A549 treated with AZD9567 at 1 μM for 4 hours (cell line): ENCODE results near the gene TMEM86B. TPM values are rescaled to one million over a fixed set of nuclear protein-coding genes. Genes with fewer than 3 reads are reported as not detected.

Source experiments
- total RNA-seq: library from RNA; stranded (reverse); fragments of 200-300 nt; extraction: Qiagen RNA extraction; gene quantifications from 5 replicates; pipeline ENCODE4 v1.2.3, GENCODE V29; 2022; ENCODE audit not compliant: insufficient read depth

The TMEM86B gene, protein sequence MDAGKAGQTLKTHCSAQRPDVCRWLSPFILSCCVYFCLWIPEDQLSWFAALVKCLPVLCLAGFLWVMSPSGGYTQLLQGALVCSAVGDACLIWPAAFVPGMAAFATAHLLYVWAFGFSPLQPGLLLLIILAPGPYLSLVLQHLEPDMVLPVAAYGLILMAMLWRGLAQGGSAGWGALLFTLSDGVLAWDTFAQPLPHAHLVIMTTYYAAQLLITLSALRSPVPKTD
- total RNA-seq, result 5.1 to 6.4 TPM (median 5.7 TPM) in 5 replicates

GRCh38 chr19:55228403-55229031, at the start of gene TMEM86B:
TMEM86B (minus strand) TSS chr19:55228763; CDS start chr19:55228741, 22 bp downstream.

DNA sequence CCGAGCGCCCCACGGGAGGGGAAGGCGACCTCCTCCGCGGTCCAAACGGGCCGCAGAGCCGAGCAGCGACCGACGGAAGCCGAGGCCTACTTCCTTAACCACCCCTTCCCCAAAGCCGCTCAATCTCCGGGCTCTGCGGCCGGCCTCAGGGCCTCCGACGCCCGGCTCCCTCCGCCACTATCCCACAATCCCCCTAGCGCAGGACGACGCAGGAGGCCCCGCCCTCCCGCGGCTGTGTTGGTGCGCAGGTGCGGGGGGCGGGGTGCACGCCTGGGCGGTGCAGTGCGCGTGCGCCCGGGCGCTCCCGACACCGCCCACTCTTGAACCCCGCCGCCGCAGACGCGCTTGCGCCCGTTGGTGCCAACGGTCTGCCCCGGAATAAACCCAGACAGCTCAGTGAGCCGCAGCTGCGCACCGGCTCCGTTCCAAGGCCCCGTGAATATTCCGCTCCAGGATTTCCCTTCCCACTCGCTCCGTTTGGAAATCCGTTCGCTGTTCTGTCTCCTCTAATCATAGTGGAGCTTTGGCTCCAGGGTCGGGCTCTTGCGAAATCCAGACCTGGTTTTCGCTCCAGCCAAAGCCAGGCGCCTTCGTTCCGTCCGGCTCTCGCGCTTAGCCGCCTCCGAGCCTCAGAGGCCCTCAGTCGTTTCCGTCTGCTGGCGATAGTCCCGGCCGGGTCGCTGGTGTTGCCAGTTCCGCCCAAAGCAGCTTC, 30.4 kb upstream of the TMEM86B start, which contains the start of gene PPP6R1:
PPP6R1 (minus strand) TSS at position 190 of the 712 bp plus-strand sequence. CDS start 11,914 bp downstream, outside the sequence.

DNA sequence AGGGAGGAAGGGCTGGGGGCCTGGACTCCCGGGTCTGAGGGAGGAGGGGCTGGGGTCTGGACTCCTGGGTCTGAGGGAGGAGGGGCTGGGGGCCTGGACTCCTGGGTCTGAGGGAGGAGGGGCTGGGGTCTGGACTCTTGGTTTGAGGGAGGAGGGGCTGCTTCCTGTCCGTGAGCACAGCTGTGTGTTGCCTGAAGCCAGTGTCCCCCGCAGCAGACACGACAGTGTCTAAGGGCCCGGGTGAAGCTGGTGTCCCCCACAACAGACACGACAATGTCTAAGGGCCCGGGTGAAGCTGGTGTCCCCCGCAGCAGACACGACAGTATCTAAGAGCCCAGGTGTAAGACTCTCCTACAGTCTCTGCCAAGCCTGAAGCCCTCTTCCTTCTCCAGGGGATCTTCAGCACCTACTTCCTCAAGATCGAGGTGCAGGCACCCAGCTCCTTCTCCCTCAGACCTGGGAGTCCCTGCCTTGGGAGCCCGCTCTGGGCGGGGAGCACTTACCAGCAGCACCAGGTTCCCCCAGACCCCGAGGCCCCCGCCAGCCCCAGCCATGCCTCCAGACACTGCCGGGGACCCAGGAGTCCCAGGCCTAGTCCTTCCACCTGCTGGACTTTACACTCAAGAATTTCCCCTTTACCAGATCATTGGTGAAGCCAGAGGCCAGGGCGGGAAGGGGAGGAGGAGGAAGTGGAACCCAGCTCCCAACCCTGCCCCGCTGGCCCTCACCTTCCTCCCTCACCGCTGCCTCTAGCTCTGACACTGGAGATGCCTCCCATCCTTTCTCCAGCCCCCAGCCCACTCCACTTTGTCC, 19.5 kb downstream of the TMEM86B start, which contains the start of gene PTPRH:
PTPRH (minus strand) TSS at position 622 of the 813 bp plus-strand sequence; CDS start at position 554, 68 bp downstream.

DNA sequence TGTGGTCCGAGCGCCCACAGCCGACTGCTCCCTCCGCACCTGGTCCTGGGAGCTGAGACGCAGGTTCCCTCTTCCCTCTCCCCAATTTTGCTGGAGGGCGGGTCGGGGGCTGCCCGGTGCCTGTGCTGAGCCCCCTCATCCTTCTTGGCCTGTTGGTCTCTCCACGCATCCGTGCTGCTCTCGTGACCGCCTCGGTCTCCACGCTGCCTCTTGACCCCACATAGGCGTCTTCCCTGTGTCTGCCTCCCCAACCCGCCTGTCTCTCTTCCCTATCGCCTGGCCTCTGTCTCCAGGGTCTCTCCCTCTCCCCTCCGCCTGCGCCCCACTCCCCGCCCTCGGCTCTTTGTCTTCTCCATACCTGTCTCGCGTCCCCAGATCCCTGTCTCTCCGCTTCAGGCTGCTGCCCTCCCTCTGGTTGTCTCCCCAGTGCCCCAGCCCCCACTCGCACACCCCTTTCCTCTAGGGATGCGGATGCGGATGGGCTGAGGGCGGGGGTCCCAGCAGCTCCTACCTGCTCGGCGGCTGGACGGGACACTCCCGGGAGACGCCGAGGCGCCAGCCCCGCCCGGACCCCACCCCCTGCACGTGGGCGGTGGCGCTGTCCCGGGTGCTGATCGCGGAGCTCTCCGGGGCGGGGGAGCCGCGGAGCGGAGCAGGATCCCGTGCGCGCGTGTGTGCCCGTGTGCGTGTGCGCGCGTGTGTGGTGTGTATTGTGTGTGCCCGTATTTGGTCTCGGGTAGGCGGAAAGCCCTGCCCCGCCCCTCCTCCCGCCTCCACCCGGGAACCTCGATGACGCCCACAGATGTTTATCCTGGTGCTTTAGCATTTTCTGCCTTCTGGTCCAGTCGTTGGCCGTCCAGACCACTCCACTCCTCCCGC, 48.7 kb downstream of the TMEM86B start, which contains the start of gene SYT5:
SYT5 (minus strand) TSS at position 684 of the 879 bp plus-strand sequence. CDS start 1,248 bp downstream, outside the sequence.

Other genes starting within 250 kb of the TMEM86B start
- gene GP6, start 190.5 kb downstream of the TMEM86B start, total RNA-seq, result 0.07 to 0.22 TPM (median 0.15 TPM) in 4 of 5 replicates, not detected in the other
- 16.1 to 23.0 TPM (median 21.7 TPM) in 5 replicates for gene RDH13, start 165.6 kb downstream of the TMEM86B start, total RNA-seq
- gene EPS8L1, start 152.9 kb downstream of the TMEM86B start, total RNA-seq, result 4.6 to 5.8 TPM (median 4.7 TPM) in 5 replicates
- gene PPP1R12C, start 111.1 kb downstream of the TMEM86B start, total RNA-seq, result 47.3 to 102 TPM (median 98.9 TPM) in 5 replicates
- gene TNNT1, start 79.6 kb downstream of the TMEM86B start, total RNA-seq, result 88.1 to 142 TPM (median 130 TPM) in 5 replicates
- 6.9 to 9.8 TPM (median 7.9 TPM) in 5 replicates for gene TNNI3, start 71.0 kb downstream of the TMEM86B start, total RNA-seq
- 5.8 to 9.4 TPM (median 6.7 TPM) in 5 replicates for gene DNAAF3, start 62.1 kb downstream of the TMEM86B start, total RNA-seq
- gene SYT5, start 48.5 kb downstream of the TMEM86B start, total RNA-seq, result 1.8 to 9.1 TPM (median 4.2 TPM) in 5 replicates
- 2.1 to 3.8 TPM (median 3.1 TPM) in 5 replicates for gene PTPRH, start 19.3 kb downstream of the TMEM86B start, total RNA-seq
- gene PPP6R1, start 30.3 kb upstream of the TMEM86B start, total RNA-seq, result 74.7 to 116 TPM (median 115 TPM) in 5 replicates
- 129 to 149 TPM (median 137 TPM) in 5 replicates for gene HSPBP1, start 51.3 kb upstream of the TMEM86B start, total RNA-seq
- 2.5 to 3.3 TPM (median 3.1 TPM) in 5 replicates for gene BRSK1, start 55.2 kb upstream of the TMEM86B start, total RNA-seq
- not detected in 5 replicates for gene TMEM150B, start 96.6 kb upstream of the TMEM86B start, total RNA-seq
- gene KMT5C, start 111.1 kb upstream of the TMEM86B start, total RNA-seq, result 3.1 to 8.1 TPM (median 7.0 TPM) in 5 replicates
- 0.95 to 1.2 TPM (median 1.0 TPM) in 4 of 5 replicates, not detected in the other for gene COX6B2, start 126.0 kb upstream of the TMEM86B start, total RNA-seq
- 0.10 to 0.22 TPM (median 0.16 TPM) in 4 of 5 replicates, not detected in the other for gene GARIN5B, start 134.5 kb upstream of the TMEM86B start, total RNA-seq
- gene IL11, start 141.7 kb upstream of the TMEM86B start, total RNA-seq, result 16.8 to 21.9 TPM (median 17.3 TPM) in 5 replicates
- 1.6 to 2.0 TPM (median 1.8 TPM) in 4 of 5 replicates, not detected in the other for gene TMEM190, start 148.1 kb upstream of the TMEM86B start, total RNA-seq
- gene TMEM238, start 155.5 kb upstream of the TMEM86B start, total RNA-seq, result 6.5 to 9.2 TPM (median 8.0 TPM) in 4 of 5 replicates, not detected in the other
- gene RPL28, start 157.2 kb upstream of the TMEM86B start, total RNA-seq, result 2,640 to 3,810 TPM (median 2,807 TPM) in 5 replicates
- gene UBE2S, start 179.0 kb upstream of the TMEM86B start, total RNA-seq, result 283 to 453 TPM (median 448 TPM) in 5 replicates
- 0.02 TPM in 2 of 5 replicates, not detected in the others for gene SHISA7, start 214.5 kb upstream of the TMEM86B start, total RNA-seq
- gene ISOC2, start 232.9 kb upstream of the TMEM86B start, total RNA-seq, result 49.3 to 64.4 TPM (median 61.3 TPM) in 5 replicates
- gene C19orf85, start 236.0 kb upstream of the TMEM86B start, total RNA-seq, result not detected in 5 replicates
- 4.3 to 7.1 TPM (median 6.2 TPM) in 5 replicates for gene ZNF628, start 247.9 kb upstream of the TMEM86B start, total RNA-seq